IMR-90 (cell line): ENCODE results near the gene FOXK2. TPM values are rescaled to one million over a fixed set of nuclear protein-coding genes. Genes with fewer than 3 reads are reported as not detected.

Experiments
- ATAC-seq: fragments of 200-7000 bp; cut with Tn5 transposase; 2 replicates; pipeline ENCODE4 v1.9.1; 2020; ENCODE audit warnings: low read depth, mild to moderate bottlenecking, moderate library complexity
- BruUV-seq: library from RNA; stranded (reverse); fragments of 400-500 nt; replicated peaks from 2 replicates; lab custom pipeline; 2021; lab: Mats Ljungman, UMichigan
- CTCF ChIA-PET: fragments of 300-600 bp; formaldehyde crosslinking; extraction: SDS; loops from one replicate; lab custom pipeline; 2021; ENCODE audit warnings: antibody characterized with exemption; lab: Yijun Ruan, JAX
- POLR2A ChIA-PET: fragments of 300-600 bp; sonication (Branson Sonifier 250); formaldehyde crosslinking; loops from one replicate; lab custom pipeline; 2022; ENCODE audit warnings: antibody characterized with exemption; ENCODE audit not compliant: unreplicated experiment; lab: Charles Lee
- DNase-seq: peaks from one replicate; pipeline ENCODE4 v3.0.0; 2013
- H2AFZ ChIP-seq: replicated peaks from 2 replicates; pipeline ENCODE3; 2013; ENCODE audit warnings: low read length, mild to moderate bottlenecking; ENCODE audit not compliant: poor library complexity
- H2AK5ac ChIP-seq: 2 replicates; pipeline ENCODE4 v1.6.1; 2013; ENCODE audit warnings: low read depth, low read length, inconsistent platforms
- H2AK9ac ChIP-seq: replicated peaks from 2 replicates; pipeline ENCODE3; 2013; ENCODE audit warnings: mild to moderate bottlenecking, low read depth, low read length, moderate library complexity; ENCODE audit not compliant: poor library complexity
- H2BK120ac ChIP-seq: 2 replicates; pipeline ENCODE4 v1.6.1; 2013; ENCODE audit warnings: low read depth, low read length, inconsistent platforms
- H2BK15ac ChIP-seq: 3 replicates; pipeline ENCODE4 v1.6.1; 2013; ENCODE audit warnings: low read depth, low read length, inconsistent platforms
- H2BK20ac ChIP-seq: 2 replicates; pipeline ENCODE4 v1.6.1; 2013; ENCODE audit warnings: low read depth, mild to moderate bottlenecking, inconsistent platforms, low read length, moderate library complexity
- H2BK5ac ChIP-seq: 2 replicates; pipeline ENCODE4 v1.6.1; 2013; ENCODE audit warnings: mild to moderate bottlenecking, low read depth, low read length, inconsistent platforms; ENCODE audit not compliant: poor library complexity, severe bottlenecking
- H3K14ac ChIP-seq: replicated peaks from 2 replicates; pipeline ENCODE4 v1.6.1; 2013; ENCODE audit warnings: low read depth, low read length, inconsistent platforms
- H3K18ac ChIP-seq: 2 replicates; pipeline ENCODE4 v1.6.1; 2013; ENCODE audit warnings: low read depth, low read length, control low read depth
- H3K23ac ChIP-seq: 2 replicates; pipeline ENCODE4 v1.6.1; 2013; ENCODE audit warnings: low read depth, low read length, inconsistent platforms
- H3K27ac ChIP-seq: 2 replicates; pipeline ENCODE4 v1.5.1; 2013; ENCODE audit warnings: mild to moderate bottlenecking, control low read depth, low read length; ENCODE audit not compliant: insufficient read depth
- H3K27me3 ChIP-seq: 2 replicates; pipeline ENCODE4 v1.6.1; 2013; ENCODE audit warnings: low read length; ENCODE audit not compliant: control insufficient read depth, insufficient read depth
- H3K36me3 ChIP-seq: 2 replicates; pipeline ENCODE4 v1.6.1; 2013; ENCODE audit warnings: low read length, mixed read lengths; ENCODE audit not compliant: control insufficient read depth, insufficient read depth
- H3K4ac ChIP-seq: 2 replicates; pipeline ENCODE4 v1.6.1; 2013; ENCODE audit warnings: low read depth, low read length, inconsistent platforms
- H3K4me1 ChIP-seq: 2 replicates; pipeline ENCODE4 v1.6.1; 2013; ENCODE audit warnings: low read length, mixed read lengths; ENCODE audit not compliant: control insufficient read depth, insufficient read depth
- H3K4me2 ChIP-seq: 2 replicates; pipeline ENCODE4 v1.6.1; 2013; ENCODE audit warnings: low read depth, mild to moderate bottlenecking, control low read depth, low read length, moderate library complexity
- H3K4me3 ChIP-seq: 2 replicates; pipeline ENCODE4 v1.5.1; 2013; ENCODE audit warnings: low read depth, mild to moderate bottlenecking, control low read depth, low read length, moderate library complexity; ENCODE audit not compliant: insufficient read depth
- H3K56ac ChIP-seq: 2 replicates; pipeline ENCODE4 v1.6.1; 2013; ENCODE audit warnings: low read length, inconsistent platforms; ENCODE audit not compliant: insufficient read depth; ENCODE audit errors: extremely low read depth
- H3K79me1 ChIP-seq, 2 experiments: 2 replicates each; pipeline ENCODE4 v1.6.1; 2013; ENCODE audit warnings: low read length in 2 of 2, inconsistent platforms in 1 of 2, low read depth in 1 of 2
- H3K9ac ChIP-seq: 2 replicates; pipeline ENCODE4 v1.6.1; 2013; ENCODE audit warnings: low read depth, low read length, control low read depth
- H3K9me1 ChIP-seq: 2 replicates; pipeline ENCODE4 v1.6.1; 2013; ENCODE audit warnings: low read length, inconsistent platforms; ENCODE audit not compliant: insufficient read depth
- H3K9me3 ChIP-seq: 2 replicates; pipeline ENCODE4 v1.6.1; 2013; ENCODE audit warnings: low read length; ENCODE audit not compliant: control insufficient read depth, insufficient read depth
- H4K20me1 ChIP-seq: 2 replicates; pipeline ENCODE4 v1.6.1; 2013; ENCODE audit warnings: low read length, inconsistent platforms; ENCODE audit not compliant: insufficient read depth
- H4K5ac ChIP-seq: 2 replicates; pipeline ENCODE4 v1.6.1; 2013; ENCODE audit warnings: mild to moderate bottlenecking, low read depth, low read length, control low read depth
- H4K8ac ChIP-seq, 2 experiments: 2 replicates each; pipeline ENCODE4 v1.6.1; 2013; ENCODE audit warnings: low read depth in 2 of 2, low read length in 2 of 2, control low read depth in 1 of 2, inconsistent platforms in 1 of 2
- H4K91ac ChIP-seq: 2 replicates; pipeline ENCODE4 v1.6.1; 2013; ENCODE audit warnings: low read depth, low read length, inconsistent platforms; ENCODE audit not compliant: insufficient read depth
- BHLHE40 ChIP-seq: fragments of 150-350 bp; IDR thresholded peaks from 2 replicates; pipeline ENCODE4 v1.6.1; 2016; ENCODE audit warnings: mild to moderate bottlenecking, low read depth, low read length
- CEBPB ChIP-seq: IDR thresholded peaks from 2 replicates; pipeline ENCODE4 v1.6.1; 2012; ENCODE audit warnings: low read depth, low read length, improper control_type of control experiment
- CHD1 ChIP-seq: IDR thresholded peaks from 2 replicates; pipeline ENCODE4 v1.6.1; 2012; ENCODE audit warnings: low read depth, low read length, improper control_type of control experiment
- CTCF ChIP-seq: conservative IDR thresholded peaks from 2 replicates; pipeline ENCODE4 v1.5.1; 2012; ENCODE audit warnings: mild to moderate bottlenecking, low read depth, low read length, improper control_type of control experiment
- ELK1 ChIP-seq: fragments of 150-350 bp; IDR thresholded peaks from 2 replicates; pipeline ENCODE4 v1.6.1; 2016; ENCODE audit warnings: low read depth, mild to moderate bottlenecking, low read length, moderate library complexity, borderline replicate concordance
- FOS ChIP-seq: fragments of 150-350 bp; IDR thresholded peaks from 2 replicates; pipeline ENCODE4 v1.6.1; 2016; ENCODE audit warnings: low read depth, low read length
- MAFK ChIP-seq: IDR thresholded peaks from 2 replicates; pipeline ENCODE4 v1.6.1; 2012; ENCODE audit warnings: low read depth, low read length, improper control_type of control experiment
- MAZ ChIP-seq: IDR thresholded peaks from 2 replicates; pipeline ENCODE4 v1.6.1; 2012; ENCODE audit warnings: low read depth, mild to moderate bottlenecking, low read length, improper control_type of control experiment, moderate library complexity, borderline replicate concordance
- MXI1 ChIP-seq: IDR thresholded peaks from 2 replicates; pipeline ENCODE4 v1.6.1; 2012; ENCODE audit warnings: low read depth, mild to moderate bottlenecking, low read length, moderate library complexity, borderline replicate concordance
- NFE2L2 ChIP-seq: fragments of 150-350 bp; IDR thresholded peaks from 2 replicates; pipeline ENCODE4 v1.6.1; 2016; ENCODE audit warnings: low read depth, mild to moderate bottlenecking, low read length
- POLR2A ChIP-seq: IDR thresholded peaks from 2 replicates; pipeline ENCODE4 v1.6.1; 2012; ENCODE audit warnings: mild to moderate bottlenecking, low read depth, low read length
- RAD21 ChIP-seq: IDR thresholded peaks from 2 replicates; pipeline ENCODE4 v1.6.1; 2012; ENCODE audit warnings: low read length, improper control_type of control experiment
- RCOR1 ChIP-seq: IDR thresholded peaks from 2 replicates; pipeline ENCODE4 v1.6.1; 2012; ENCODE audit warnings: mild to moderate bottlenecking, low read length, improper control_type of control experiment; ENCODE audit not compliant: insufficient replicate concordance
- RFX5 ChIP-seq: IDR thresholded peaks from 2 replicates; pipeline ENCODE4 v1.8.0; 2012; ENCODE audit warnings: low read depth, mild to moderate bottlenecking, low read length, moderate library complexity
- USF2 ChIP-seq: fragments of 150-350 bp; IDR thresholded peaks from 2 replicates; pipeline ENCODE4 v1.6.1; 2017; ENCODE audit warnings: mild to moderate bottlenecking, antibody characterized with exemption, low read length, low read depth
- WGBS, 2 experiments: methylation state at CpG; one replicate each; pipeline versions ENCODE4 v1.1.5 to v1.1.7; 2013; ENCODE audit warnings: missing lambda C conversion rate in 2 of 2; ENCODE audit not compliant: insufficient read length in 1 of 2; ENCODE audit errors: extremely low coverage in 2 of 2; 5-methylcytosine and 5-hydroxymethylcytosine counted together
- dilution Hi-C: fragments of 300-500 bp; cut with HindIII; formaldehyde crosslinking; loops from one replicate; pipeline ENCODE4 v1.14.3; 2018; ENCODE audit warnings: low sequenced_read_pairs; ENCODE audit not compliant: unreplicated experiment
- in situ Hi-C: fragments of 300-500 bp; cut with MboI; formaldehyde crosslinking; loops from 3 replicates; pipeline ENCODE4 v1.14.3; 2019; ENCODE audit warnings: low sequenced_read_pairs, inconsistent platforms, mixed read lengths
- intact Hi-C: fragments of 100-400 bp; cut with micrococcal nuclease; formaldehyde crosslinking; loops from 2 replicates; pipeline ENCODE4 v1.10.0; 2022
- polyA plus RNA-seq, 3 experiments: library from polyadenylated mRNA; depleted of rRNA; stranded (reverse); fragments of >200 nt; gene quantifications; 2 replicates each; pipeline ENCODE4 v1.2.3, GENCODE V29; 2012; ENCODE audit warnings: low replicate concordance in 1 of 3
- total RNA-seq: library from RNA; depleted of rRNA; stranded (reverse); fragments of >200 nt; gene quantifications from 2 replicates; pipeline ENCODE4 v1.2.3, GENCODE V29; 2012

Gene FOXK2
- total and polyA plus RNA-seq, 2 of the 4 experiments (the other 2 are of a cell fraction), result 12.5 to 20.0 TPM

- POLR2A ChIA-PET, result no interaction called here
These were observed 46.8 kb downstream of the FOXK2 start for GRCh38 chr17:82566129-82566960.

More at GRCh38 chr17:82566129-82566960, 46.8 kb downstream of the FOXK2 start:
- H3K27me3 ChIP-seq, result no peaks in the 10 kb centered on the region
- no peak overlapping the region for H3K23ac ChIP-seq
- no peaks in the 10 kb centered on the region for H3K9me3 ChIP-seq
- H2AFZ ChIP-seq, result no peak overlapping the region
- H4K8ac ChIP-seq, result no peak overlapping the region
- peaks cover 53% of the 10 kb centered on the region for H4K20me1 ChIP-seq
- no peak overlapping the region for H4K91ac ChIP-seq
- no peak overlapping the region for H2BK120ac ChIP-seq
- in situ Hi-C loops, result no loop called here
- H3K4me2 ChIP-seq, result no peak overlapping the region
- CTCF ChIA-PET, result no interaction called here
- no peak overlapping the region for H2AK9ac ChIP-seq
- H3K9me1 ChIP-seq, result peaks cover 13% of the 10 kb centered on the region
- no peak overlapping the region for H3K9ac ChIP-seq
- H3K4ac ChIP-seq, result no peak overlapping the region
- intact Hi-C loops, result no loop called here
- WGBS, 2 experiments, result 90% methylated on average over 10 of the region's 18 CpGs; no CpG with 5 or more reads in 1 of the 2 experiments
- H3K4me3 ChIP-seq, result no peak overlapping the region
- peaks cover 28% of the 10 kb centered on the region for H3K36me3 ChIP-seq
- H2BK5ac ChIP-seq, result no peak overlapping the region
- no peak for ATAC-seq
- no TSS peak for BruUV-seq
- H3K4me1 ChIP-seq, result peaks cover 7% of the 10 kb centered on the region
- no peak overlapping the region for H3K18ac ChIP-seq
- H4K5ac ChIP-seq, result no peak overlapping the region
- no peak overlapping the region for H2BK20ac ChIP-seq
- H3K56ac ChIP-seq, result no peak overlapping the region
- DNase-seq, result no peak
- TF ChIP-seq MAZ, result no peak
- TF ChIP-seq POLR2A, result no peak
- no peak for TF ChIP-seq FOS
- TF ChIP-seq BHLHE40, result no peak
- TF ChIP-seq ELK1, result no peak
- TF ChIP-seq USF2, result no peak
- TF ChIP-seq CHD1, result no peak
- TF ChIP-seq RFX5, result no peak
- no peak for TF ChIP-seq CEBPB
- TF ChIP-seq MXI1, result no peak
- TF ChIP-seq CTCF, result no peak
- TF ChIP-seq RAD21, result no peak
- no peak for TF ChIP-seq RCOR1
- TF ChIP-seq NFE2L2, result no peak
- TF ChIP-seq MAFK, result no peak
- H2BK15ac ChIP-seq, result no peak overlapping the region
- no peak overlapping the region for H2AK5ac ChIP-seq
- H3K27ac ChIP-seq, result no peak overlapping the region
- peaks cover 31 to 76% of the 10 kb centered on the region in 2 experiments for H3K79me1 ChIP-seq
- H3K14ac ChIP-seq, result no peak overlapping the region
- dilution Hi-C loops, result no loop called here
